NCI-H2107 (cell line): ENCODE results near the gene DKC1.

Source experiments
- DNase-seq: peaks from one replicate; lab custom pipeline; 2025; lab: John Stamatoyannopoulos, UW

Gene DKC1

GRCh38 chrX:154737136-154737535 is 25.5 kb upstream of the DKC1 start:
- DNase-seq: no peak

GRCh38 chrX:154738011-154738738 is 24.5 kb upstream of the DKC1 start:
- DNase-seq: no peak

GRCh38 chrX:154739952-154740465 is 22.7 kb upstream of the DKC1 start:
- no peak for DNase-seq

GRCh38 chrX:154742613-154743012 is 20.1 kb upstream of the DKC1 start:
- DNase-seq: no peak

- DNase-seq: peak; percentile 44
Observed at GRCh38 chrX:154748712-154749339, 13.8 kb upstream of the DKC1 start.

GRCh38 chrX:154749856-154750255 is 12.8 kb upstream of the DKC1 start:
- DNase-seq: no peak

- DNase-seq: no peak
Observed at GRCh38 chrX:154750301-154751202, 12.1 kb upstream of the DKC1 start, which contains the start of gene GAB3. Gene GAB3 (minus strand): TSS chrX:154751077. CDS start chrX:154751025, 52 bp downstream.

- no peak for DNase-seq
Observed at GRCh38 chrX:154751203-154751668, 11.4 kb upstream of the DKC1 start.

GRCh38 chrX:154751669-154752271 is 10.9 kb upstream of the DKC1 start:
- DNase-seq: no peak

GRCh38 chrX:154758696-154759095 is 4.0 kb upstream of the DKC1 start:
- DNase-seq: no peak

GRCh38 chrX:154761977-154762536 is 607 bp upstream of the DKC1 start:
- DNase-seq: no peak

- DNase-seq: no peak
Observed at GRCh38 chrX:154774622-154775021, 12.0 kb downstream of the DKC1 start.

GRCh38 chrX:154775419-154776349 is 13.0 kb downstream of the DKC1 start:
- no peak for DNase-seq

- no peak for DNase-seq
Observed at GRCh38 chrX:154776753-154777152, 14.1 kb downstream of the DKC1 start.

GRCh38 chrX:154779261-154779660 is 16.6 kb downstream of the DKC1 start:
- no peak for DNase-seq

- no peak for DNase-seq
Observed at GRCh38 chrX:154780968-154781367, 18.3 kb downstream of the DKC1 start.

GRCh38 chrX:154784149-154784995 is 21.7 kb downstream of the DKC1 start:
- DNase-seq: no peak

GRCh38 chrX:154785716-154786115 is 23.1 kb downstream of the DKC1 start:
- DNase-seq: no peak

- no peak for DNase-seq
Observed at GRCh38 chrX:154791467-154791866, 28.8 kb downstream of the DKC1 start.
